C4-2B (cell line): ENCODE data around the gene PCED1B.

ENCODE experiments used
- CTCF ChIP-seq: fragments of 450-650 bp; conservative IDR thresholded peaks from 2 replicates; pipeline ENCODE4 v1.5.1; 2017; ENCODE audit warnings: mild to moderate bottlenecking
- ZFX ChIP-seq: fragments of 450-650 bp; IDR thresholded peaks from 2 replicates; pipeline ENCODE4 v1.6.1; 2017

GRCh38 chr12:47166365-47166764 lies 86.9 kb downstream of the PCED1B start:
- TF ChIP-seq CTCF, result no peak
- TF ChIP-seq ZFX, result no peak
